Measurements from ENCODE around the gene TPCN2. TPM values are rescaled to one million over a fixed set of nuclear protein-coding genes. Genes with fewer than 3 reads are reported as not detected.

The TPCN2 gene
- total and polyA plus RNA-seq, 2 of the 4 experiments (the other 2 are of a cell fraction) = 3.4 to 8.0 TPM

- POLR2A ChIA-PET (ENCODE audit: unreplicated experiment) = no interaction called here
- no peak for ATAC-seq (ENCODE audit: low read depth)
- Histone ChIP-seq H2AFZ (replicated peaks; ENCODE audit: low read length, poor library complexity) (no peak overlapping the region), H2BK20ac (ENCODE audit: low read depth, low read length) (no peak overlapping the region), H2BK120ac (ENCODE audit: low read depth, low read length) (no peak overlapping the region), H3K18ac (ENCODE audit: low read depth, low read length) (no peak overlapping the region), H3K9ac (ENCODE audit: low read depth, low read length) (no peak overlapping the region), H3K79me1 (ENCODE audit: low read depth in 1 of 2, low read length in 2 of 2) (peaks cover 0 to 24% of the 10 kb centered on the region in 2 experiments; a peak in 1 of 4 replicates), H3K4me2 (ENCODE audit: low read depth, low read length) (no peak overlapping the region), H4K20me1 (ENCODE audit: insufficient read depth, low read length) (peaks cover 12% of the 10 kb centered on the region; the same call in 1 of the 2 replicates), H3K27ac (ENCODE audit: insufficient read depth, low read length) (no peak overlapping the region), H3K4me1 (ENCODE audit: control insufficient read depth, insufficient read depth, low read length) (peaks cover 23% of the 10 kb centered on the region), H2AK9ac (replicated peaks; ENCODE audit: low read depth, low read length, poor library complexity) (no peak overlapping the region), H4K91ac (ENCODE audit: insufficient read depth, low read depth, low read length) (no peak overlapping the region), H3K27me3 (ENCODE audit: control insufficient read depth, insufficient read depth, low read length) (no peaks in the 10 kb centered on the region), H3K56ac (ENCODE audit: extremely low read depth, insufficient read depth, low read length) (no peak overlapping the region), H3K9me3 (ENCODE audit: control insufficient read depth, insufficient read depth, low read length) (no peaks in the 10 kb centered on the region), H2BK15ac (ENCODE audit: low read depth, low read length) (no peak overlapping the region), H2AK5ac (ENCODE audit: low read depth, low read length) (no peak overlapping the region), H3K9me1 (ENCODE audit: insufficient read depth, low read length) (peaks cover 24% of the 10 kb centered on the region), H4K5ac (ENCODE audit: low read depth, low read length) (no peak overlapping the region), H2BK5ac (ENCODE audit: low read depth, low read length, poor library complexity, severe bottlenecking) (no peak overlapping the region), H3K23ac (ENCODE audit: low read depth, low read length) (no peak overlapping the region), H3K4ac (ENCODE audit: low read depth, low read length) (no peak overlapping the region), H3K14ac (replicated peaks; ENCODE audit: low read depth, low read length) (no peak overlapping the region), H3K4me3 (ENCODE audit: insufficient read depth, low read depth, low read length) (no peak overlapping the region), H3K36me3 (ENCODE audit: control insufficient read depth, insufficient read depth, low read length) (peaks cover 31% of the 10 kb centered on the region), H4K8ac (ENCODE audit: low read depth in 2 of 2, low read length in 2 of 2) (no peak overlapping the region)
- DNase-seq = no peak
- CTCF ChIA-PET = no interaction called here
- WGBS, 2 experiments (ENCODE audit: extremely low coverage in 2 of 2, insufficient read length in 1 of 2) = 93% methylated on average over 12 of the region's 15 CpGs; no CpG with 5 or more reads in 1 of the 2 experiments
- no TSS peak for BruUV-seq (replicated peaks)
- intact Hi-C loops (cut with micrococcal nuclease) = no loop called here
- dilution Hi-C loops (cut with HindIII; ENCODE audit: low sequenced_read_pairs, unreplicated experiment) = no loop called here
- TF ChIP-seq FOS (IDR thresholded peaks at IDR 0.05; ENCODE audit: low read depth, low read length) (no peak), SMC3 (IDR thresholded peaks at IDR 0.05; ENCODE audit: low read depth, low read length) (no peak)
- in situ Hi-C loops (cut with MboI; ENCODE audit: low sequenced_read_pairs) = no loop called here
Observed at GRCh38 chr11:69078508-69078907, 29.8 kb downstream of the TPCN2 start.

Measured in IMR-90 (cell line).